LNCaP clone FGC (cell line): Measurements from ENCODE around the gene TBC1D9B.
A peak's percentile ranks its signal among the peaks of the same experiment; 100 is the strongest.

ENCODE experiments used
- DNase-seq: peaks from one replicate; pipeline ENCODE4 v3.0.0-alpha.2; 2011; ENCODE audit warnings: low read depth
- H3K4me3 ChIP-seq: 2 replicates; pipeline ENCODE4 v1.5.1; 2011; ENCODE audit warnings: mild to moderate bottlenecking, low read depth, low read length, control low read depth
- TF ChIP-seq, protein P1 (sequence below): IDR thresholded peaks from 2 replicates; pipeline ENCODE4 v1.5.1; 2012; ENCODE audit warnings: mild to moderate bottlenecking; ENCODE audit not compliant: control insufficient read depth, insufficient read depth; ENCODE audit errors: extremely low read depth

The TBC1D9B gene

GRCh38 chr5:179860301-179860700, 47.4 kb downstream of the TBC1D9B start:
- TF ChIP-seq, protein P1, sequence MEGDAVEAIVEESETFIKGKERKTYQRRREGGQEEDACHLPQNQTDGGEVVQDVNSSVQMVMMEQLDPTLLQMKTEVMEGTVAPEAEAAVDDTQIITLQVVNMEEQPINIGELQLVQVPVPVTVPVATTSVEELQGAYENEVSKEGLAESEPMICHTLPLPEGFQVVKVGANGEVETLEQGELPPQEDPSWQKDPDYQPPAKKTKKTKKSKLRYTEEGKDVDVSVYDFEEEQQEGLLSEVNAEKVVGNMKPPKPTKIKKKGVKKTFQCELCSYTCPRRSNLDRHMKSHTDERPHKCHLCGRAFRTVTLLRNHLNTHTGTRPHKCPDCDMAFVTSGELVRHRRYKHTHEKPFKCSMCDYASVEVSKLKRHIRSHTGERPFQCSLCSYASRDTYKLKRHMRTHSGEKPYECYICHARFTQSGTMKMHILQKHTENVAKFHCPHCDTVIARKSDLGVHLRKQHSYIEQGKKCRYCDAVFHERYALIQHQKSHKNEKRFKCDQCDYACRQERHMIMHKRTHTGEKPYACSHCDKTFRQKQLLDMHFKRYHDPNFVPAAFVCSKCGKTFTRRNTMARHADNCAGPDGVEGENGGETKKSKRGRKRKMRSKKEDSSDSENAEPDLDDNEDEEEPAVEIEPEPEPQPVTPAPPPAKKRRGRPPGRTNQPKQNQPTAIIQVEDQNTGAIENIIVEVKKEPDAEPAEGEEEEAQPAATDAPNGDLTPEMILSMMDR: no peak
- no peak overlapping the region for H3K4me3 ChIP-seq
- DNase-seq: no peak

- peak; percentile 84 for DNase-seq
- TF ChIP-seq, protein P1: 0 out of 2 replicates have a peak, but pooled peaks have one; percentile 12
- H3K4me3 ChIP-seq: peak within 1 kb of the TSS; percentile 76
These were observed 48.9 kb downstream of the TBC1D9B start, which contains the start of gene MRNIP for GRCh38 chr5:179858586-179859427. Gene MRNIP (minus strand): TSS chr5:179858817. CDS start chr5:179858796, 21 bp downstream.

DNA sequence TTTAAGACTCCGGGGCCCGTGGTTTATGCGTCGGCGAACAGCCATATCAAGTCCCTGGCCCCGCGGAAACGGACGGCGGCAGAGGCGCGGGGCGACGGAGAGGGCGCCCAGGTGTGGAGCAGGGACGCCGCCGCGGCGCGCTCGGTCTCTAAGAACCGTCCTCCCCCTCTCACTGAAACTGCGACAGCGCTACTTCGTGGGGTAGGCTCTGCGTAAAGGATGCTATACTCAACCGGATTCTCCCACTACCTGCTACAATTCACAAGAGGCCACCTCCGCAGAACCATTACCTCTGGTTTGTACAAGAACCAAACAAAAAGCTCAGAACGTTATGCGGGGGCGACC, 49.5 kb downstream of the TBC1D9B start:
- DNase-seq: no peak
- H3K4me3 ChIP-seq: peak overlapping the region; percentile 76
- TF ChIP-seq, protein P1: no peak

DNA sequence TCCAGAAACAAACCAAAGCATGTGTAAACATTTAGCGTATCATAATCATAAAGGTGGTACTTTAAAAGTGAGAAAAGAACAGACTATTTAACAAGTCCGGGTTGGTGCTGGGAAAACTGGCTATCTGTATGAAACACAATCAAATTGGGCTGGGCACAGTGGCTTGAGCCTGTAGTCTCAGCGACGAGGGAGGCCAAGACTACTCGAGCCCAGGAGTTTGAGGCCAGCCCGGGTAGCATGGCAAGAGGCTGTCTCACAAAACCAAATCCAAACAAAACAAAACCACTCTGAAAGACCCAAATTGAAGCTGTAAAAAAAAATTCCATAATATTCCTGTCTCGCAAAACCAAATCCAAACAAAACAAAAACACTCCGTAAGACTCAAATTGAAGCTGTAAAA, 53.3 kb downstream of the TBC1D9B start:
- TF ChIP-seq, protein P1: no peak
- H3K4me3 ChIP-seq: no peak overlapping the region
- DNase-seq: no peak

- no peak for DNase-seq
- no peak overlapping the region for H3K4me3 ChIP-seq
- TF ChIP-seq, protein P1: no peak
These were observed 54.6 kb downstream of the TBC1D9B start for GRCh38 chr5:179852993-179853547.

DNA sequence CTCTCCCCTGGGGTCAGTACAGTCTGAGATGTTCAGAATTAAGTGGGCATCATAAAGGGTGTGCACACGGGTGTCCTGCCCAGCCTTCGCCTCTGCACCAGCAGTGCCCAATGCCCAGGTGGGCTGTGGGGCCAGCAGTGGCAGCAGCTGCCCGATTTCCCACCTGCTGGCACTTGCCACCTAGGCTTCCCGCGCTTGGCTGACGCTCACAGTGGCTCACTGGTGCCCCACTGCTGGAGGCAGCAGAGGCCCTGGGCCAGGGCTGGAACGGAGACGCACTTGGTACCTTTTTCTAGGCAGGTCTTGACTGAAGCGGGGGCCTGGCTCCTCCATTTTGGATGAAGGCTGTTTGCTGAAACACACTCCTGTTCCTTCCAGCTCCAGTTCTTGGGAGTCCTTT, 66.1 kb downstream of the TBC1D9B start:
- TF ChIP-seq, protein P1: no peak
- no peak overlapping the region for H3K4me3 ChIP-seq
- no peak for DNase-seq

DNA sequence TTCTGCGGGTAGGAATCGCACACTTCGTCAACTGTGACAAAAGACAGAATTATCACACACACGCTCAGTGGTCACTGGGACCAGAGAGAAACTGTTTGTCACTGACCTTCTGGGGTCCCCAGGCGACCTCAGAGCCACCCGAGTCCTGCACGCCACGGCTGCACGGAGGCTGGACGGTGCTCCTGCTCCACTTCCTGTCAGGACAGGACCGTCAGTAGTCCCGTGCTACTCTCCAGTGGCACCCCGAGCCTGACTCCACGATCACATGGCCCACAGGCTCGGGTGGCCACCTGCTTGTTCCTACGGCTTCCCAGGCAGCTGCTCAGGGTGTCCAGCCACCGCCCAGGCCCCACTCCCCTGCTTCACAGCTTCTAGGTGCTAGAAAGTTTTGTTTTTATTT, 66.9 kb downstream of the TBC1D9B start:
- DNase-seq: no peak
- H3K4me3 ChIP-seq: no peak overlapping the region
- TF ChIP-seq, protein P1: no peak
